GM12873 (cell line): ENCODE data around the gene SFMBT2.

ENCODE experiments used
- CTCF ChIP-seq: IDR thresholded peaks from 2 replicates; pipeline ENCODE4 v1.5.1; 2012; ENCODE audit warnings: low read depth, mild to moderate bottlenecking, moderate library complexity, low read length, control low read depth; ENCODE audit not compliant: insufficient read depth; ENCODE audit errors: missing control alignments

The SFMBT2 gene

GRCh38 chr10:7170626-7171322 lies 240.1 kb downstream of the SFMBT2 start:
- TF ChIP-seq CTCF = no peak

GRCh38 chr10:7168414-7168813 lies 242.4 kb downstream of the SFMBT2 start:
- TF ChIP-seq CTCF = no peak

GRCh38 chr10:7165500-7166177 lies 245.2 kb downstream of the SFMBT2 start:
- no peak for TF ChIP-seq CTCF

- no peak for TF ChIP-seq CTCF
Measured at GRCh38 chr10:7164955-7165354, 245.9 kb downstream of the SFMBT2 start.

GRCh38 chr10:7162331-7162730 lies 248.5 kb downstream of the SFMBT2 start:
- no peak for TF ChIP-seq CTCF

- no peak for TF ChIP-seq CTCF
Measured at GRCh38 chr10:7161484-7162250, 249.2 kb downstream of the SFMBT2 start.

- no peak for TF ChIP-seq CTCF
Measured at GRCh38 chr10:7159928-7160327, 250.9 kb downstream of the SFMBT2 start.
